Measurements from ENCODE around the gene SMPD3.

SMPD3 gene

DNA sequence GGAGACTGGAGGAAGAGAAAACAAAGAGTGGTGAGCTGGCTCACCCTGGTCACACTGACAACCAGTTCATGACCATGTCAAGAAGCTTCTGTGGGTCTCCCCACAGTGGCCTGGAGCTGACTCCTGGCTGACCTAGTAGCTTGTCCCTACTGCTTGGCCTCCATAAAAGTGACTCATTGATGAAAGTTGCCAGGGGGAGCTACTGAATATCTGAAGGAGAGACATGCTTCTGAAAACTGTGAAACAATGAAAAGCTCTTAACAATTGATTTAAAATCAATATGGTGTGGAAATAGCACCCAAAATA is 22.0 kb downstream of the SMPD3 start:
- TF ChIP-seq, protein P1, sequence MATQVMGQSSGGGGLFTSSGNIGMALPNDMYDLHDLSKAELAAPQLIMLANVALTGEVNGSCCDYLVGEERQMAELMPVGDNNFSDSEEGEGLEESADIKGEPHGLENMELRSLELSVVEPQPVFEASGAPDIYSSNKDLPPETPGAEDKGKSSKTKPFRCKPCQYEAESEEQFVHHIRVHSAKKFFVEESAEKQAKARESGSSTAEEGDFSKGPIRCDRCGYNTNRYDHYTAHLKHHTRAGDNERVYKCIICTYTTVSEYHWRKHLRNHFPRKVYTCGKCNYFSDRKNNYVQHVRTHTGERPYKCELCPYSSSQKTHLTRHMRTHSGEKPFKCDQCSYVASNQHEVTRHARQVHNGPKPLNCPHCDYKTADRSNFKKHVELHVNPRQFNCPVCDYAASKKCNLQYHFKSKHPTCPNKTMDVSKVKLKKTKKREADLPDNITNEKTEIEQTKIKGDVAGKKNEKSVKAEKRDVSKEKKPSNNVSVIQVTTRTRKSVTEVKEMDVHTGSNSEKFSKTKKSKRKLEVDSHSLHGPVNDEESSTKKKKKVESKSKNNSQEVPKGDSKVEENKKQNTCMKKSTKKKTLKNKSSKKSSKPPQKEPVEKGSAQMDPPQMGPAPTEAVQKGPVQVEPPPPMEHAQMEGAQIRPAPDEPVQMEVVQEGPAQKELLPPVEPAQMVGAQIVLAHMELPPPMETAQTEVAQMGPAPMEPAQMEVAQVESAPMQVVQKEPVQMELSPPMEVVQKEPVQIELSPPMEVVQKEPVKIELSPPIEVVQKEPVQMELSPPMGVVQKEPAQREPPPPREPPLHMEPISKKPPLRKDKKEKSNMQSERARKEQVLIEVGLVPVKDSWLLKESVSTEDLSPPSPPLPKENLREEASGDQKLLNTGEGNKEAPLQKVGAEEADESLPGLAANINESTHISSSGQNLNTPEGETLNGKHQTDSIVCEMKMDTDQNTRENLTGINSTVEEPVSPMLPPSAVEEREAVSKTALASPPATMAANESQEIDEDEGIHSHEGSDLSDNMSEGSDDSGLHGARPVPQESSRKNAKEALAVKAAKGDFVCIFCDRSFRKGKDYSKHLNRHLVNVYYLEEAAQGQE (IDR thresholded peaks at IDR 0.05; ENCODE audit: insufficient replicate concordance, low read depth) = no peak
- TF ChIP-seq SPI1 (IDR thresholded peaks at IDR 0.05; ENCODE audit: borderline replicate concordance, low read depth) (no peak), POLR2AphosphoS5 (IDR thresholded peaks at IDR 0.05; ENCODE audit: low read depth) (no peak)
- Histone ChIP-seq H3K27ac (replicated peaks) (no peak overlapping the region), H3K27me3 (ENCODE audit: insufficient read depth, poor library complexity, severe bottlenecking) (no peaks in the 10 kb centered on the region), H3K4me3 (replicated peaks; ENCODE audit: insufficient read depth, low read length) (no peak overlapping the region)
- DNase-seq (ENCODE audit: low read depth in 1 of 2, low spot score in 1 of 2) = no peak

DNA sequence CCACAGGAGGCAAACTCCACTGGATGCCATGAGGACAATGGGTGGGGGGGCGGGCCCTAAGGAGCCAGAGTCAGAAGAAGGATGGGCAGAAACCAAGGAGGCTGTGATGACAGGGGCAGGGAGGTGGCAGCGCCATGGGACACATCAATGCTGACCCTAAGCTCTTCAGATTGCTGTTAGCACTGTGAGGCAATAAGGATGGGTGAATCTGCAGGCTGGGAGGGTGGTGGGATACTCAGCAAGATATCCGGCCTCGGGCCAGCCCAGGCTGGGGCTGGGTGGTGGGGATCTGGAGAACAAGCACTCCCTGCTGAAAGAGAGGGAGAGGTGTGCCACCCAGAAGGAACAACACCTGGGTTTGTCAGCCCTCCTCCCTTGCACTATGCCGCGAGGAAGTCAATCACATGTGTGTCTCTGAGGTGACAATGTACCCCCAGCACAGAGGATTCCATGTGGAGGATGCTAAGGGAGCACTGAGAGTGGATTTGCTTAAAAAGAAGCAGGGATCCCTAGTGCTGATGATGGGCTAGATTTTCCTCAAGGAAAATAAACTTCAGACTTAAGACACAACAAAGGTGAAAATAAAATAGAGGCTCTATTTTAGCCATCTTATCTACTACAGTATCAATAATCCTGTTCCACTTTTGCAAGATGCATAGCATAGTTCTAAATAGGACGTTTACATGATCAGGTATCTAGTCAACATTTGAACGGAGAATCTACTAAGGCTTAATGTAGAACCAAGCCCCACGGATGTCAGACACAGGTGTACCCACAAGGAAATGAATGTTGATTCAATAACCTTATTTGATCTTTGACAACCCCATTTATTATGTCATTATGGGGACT is 22.6 kb downstream of the SMPD3 start:
- TF ChIP-seq SPI1 (IDR thresholded peaks at IDR 0.05; ENCODE audit: borderline replicate concordance, low read depth) (no peak), GABPA (IDR thresholded peaks at IDR 0.05; ENCODE audit: low read depth) (no peak), POLR2AphosphoS5 (IDR thresholded peaks at IDR 0.05; ENCODE audit: low read depth) (no peak)
- TF ChIP-seq, protein P1 (IDR thresholded peaks at IDR 0.05; ENCODE audit: insufficient replicate concordance, low read depth) = no peak
- TF ChIP-seq, protein P2, sequence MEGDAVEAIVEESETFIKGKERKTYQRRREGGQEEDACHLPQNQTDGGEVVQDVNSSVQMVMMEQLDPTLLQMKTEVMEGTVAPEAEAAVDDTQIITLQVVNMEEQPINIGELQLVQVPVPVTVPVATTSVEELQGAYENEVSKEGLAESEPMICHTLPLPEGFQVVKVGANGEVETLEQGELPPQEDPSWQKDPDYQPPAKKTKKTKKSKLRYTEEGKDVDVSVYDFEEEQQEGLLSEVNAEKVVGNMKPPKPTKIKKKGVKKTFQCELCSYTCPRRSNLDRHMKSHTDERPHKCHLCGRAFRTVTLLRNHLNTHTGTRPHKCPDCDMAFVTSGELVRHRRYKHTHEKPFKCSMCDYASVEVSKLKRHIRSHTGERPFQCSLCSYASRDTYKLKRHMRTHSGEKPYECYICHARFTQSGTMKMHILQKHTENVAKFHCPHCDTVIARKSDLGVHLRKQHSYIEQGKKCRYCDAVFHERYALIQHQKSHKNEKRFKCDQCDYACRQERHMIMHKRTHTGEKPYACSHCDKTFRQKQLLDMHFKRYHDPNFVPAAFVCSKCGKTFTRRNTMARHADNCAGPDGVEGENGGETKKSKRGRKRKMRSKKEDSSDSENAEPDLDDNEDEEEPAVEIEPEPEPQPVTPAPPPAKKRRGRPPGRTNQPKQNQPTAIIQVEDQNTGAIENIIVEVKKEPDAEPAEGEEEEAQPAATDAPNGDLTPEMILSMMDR (IDR thresholded peaks at IDR 0.05; ENCODE audit: insufficient read depth, low read length) = no peak
- DNase-seq (ENCODE audit: low read depth in 1 of 2, low spot score in 1 of 2) = no peak
- Histone ChIP-seq H3K4me3 (replicated peaks; ENCODE audit: insufficient read depth, low read length) (no peak overlapping the region), H3K27ac (replicated peaks) (no peak overlapping the region), H3K27me3 (ENCODE audit: insufficient read depth, poor library complexity, severe bottlenecking) (no peaks in the 10 kb centered on the region)

DNA sequence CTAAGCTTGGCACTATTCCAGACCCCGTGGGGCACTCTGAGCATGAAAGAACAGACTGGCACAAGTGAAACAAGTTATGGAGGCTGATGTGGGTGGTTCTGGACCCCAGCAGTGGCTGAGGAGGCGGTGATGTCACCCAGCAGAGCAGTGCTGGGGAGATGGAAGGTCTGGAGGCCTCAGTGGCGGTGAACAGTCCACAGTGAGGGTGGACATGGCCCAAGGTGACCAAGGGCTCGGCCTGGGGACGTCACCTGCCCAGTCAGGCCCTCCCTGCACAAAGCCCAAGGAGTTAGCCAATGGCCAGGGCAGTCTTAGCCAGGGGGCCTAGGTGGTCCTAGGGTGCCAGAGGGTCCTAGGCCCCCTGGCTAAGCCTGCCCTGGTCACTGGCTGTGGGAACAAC is 24.5 kb downstream of the SMPD3 start:
- Histone ChIP-seq H3K27me3 (ENCODE audit: insufficient read depth, poor library complexity, severe bottlenecking) (no peaks in the 10 kb centered on the region), H3K27ac (replicated peaks) (no peak overlapping the region), H3K4me3 (replicated peaks; ENCODE audit: insufficient read depth, low read length) (no peak overlapping the region)
- TF ChIP-seq POLR2AphosphoS5 (IDR thresholded peaks at IDR 0.05; ENCODE audit: low read depth) (no peak), SPI1 (IDR thresholded peaks at IDR 0.05; ENCODE audit: borderline replicate concordance, low read depth) (no peak), GABPA (IDR thresholded peaks at IDR 0.05; ENCODE audit: low read depth) (no peak)
- TF ChIP-seq, protein P1 (IDR thresholded peaks at IDR 0.05; ENCODE audit: insufficient replicate concordance, low read depth) = no peak
- TF ChIP-seq, protein P2 (IDR thresholded peaks at IDR 0.05; ENCODE audit: insufficient read depth, low read length) = no peak
- no peak for DNase-seq (ENCODE audit: low read depth in 1 of 2, low spot score in 1 of 2)

All from HL-60 (cell line).